ENCODE measurements around the gene APOC3. TPM values are rescaled to one million over a fixed set of nuclear protein-coding genes. Genes with fewer than 3 reads are reported as not detected.

The APOC3 gene
- total RNA-seq, 1 experiment from 2014 or later = not detected

GRCh38 chr11:116868066-116868465 is 38.4 kb downstream of the APOC3 start:
- no peak overlapping the region for H3K56ac ChIP-seq (ENCODE audit: insufficient read length, low read depth, low read length)
- H3K4me1 ChIP-seq (ENCODE audit: insufficient read depth, low read length) = no peaks in the 10 kb centered on the region
- Mint-ChIP-seq H3K4me1 (no peaks in the 10 kb centered on the region), H3K27ac (no peak overlapping the region), H3K36me3 (ENCODE audit: insufficient read depth in 1 of 3, low read depth in 3 of 3) (peaks cover 16 to 67% (median 63%) of the 10 kb centered on the region in 3 experiments; a peak in 6 of 7 replicates), H3K27me3 (ENCODE audit: low read depth) (no peaks in the 10 kb centered on the region), H3K9me3 (no peaks in the 10 kb centered on the region), H3K4me3 (no peak overlapping the region)
- no peak overlapping the region for H4K91ac ChIP-seq (ENCODE audit: insufficient read length, low read depth, low read length)
- no peak overlapping the region for H3K18ac ChIP-seq (ENCODE audit: insufficient read length, low read depth, low read length)
- H3K14ac ChIP-seq (ENCODE audit: insufficient read depth, low read length) = no peak overlapping the region
- no peak overlapping the region for H2BK12ac ChIP-seq (ENCODE audit: insufficient read length, low read depth, low read length)
- no peak overlapping the region for H3K4me2 ChIP-seq (ENCODE audit: insufficient read depth, insufficient read length, low read length)
- TF ChIP-seq CTCF (conservative IDR thresholded peaks at IDR 0.05) = no peak
- peaks cover 2% of the 10 kb centered on the region for H4K20me1 ChIP-seq (ENCODE audit: control insufficient read depth, insufficient read depth, insufficient read length)
- H2AFZ ChIP-seq (ENCODE audit: low read length) = no peak overlapping the region
- H3K27ac ChIP-seq (ENCODE audit: insufficient read length, low read depth, low read length) = no peak overlapping the region
- H3K9me3 ChIP-seq (ENCODE audit: control insufficient read depth, low read depth, low read length) = no peaks in the 10 kb centered on the region
- H2BK20ac ChIP-seq (ENCODE audit: low read depth, low read length, poor library complexity, severe bottlenecking) = no peak overlapping the region
- H3K79me1 ChIP-seq (ENCODE audit: insufficient read depth, low read depth, low read length, poor library complexity, severe bottlenecking) = no peaks in the 10 kb centered on the region
- no peak overlapping the region for H2BK15ac ChIP-seq (ENCODE audit: low read depth, low read length)
- no peak for DNase-seq
- no peaks in the 10 kb centered on the region for H3K27me3 ChIP-seq (ENCODE audit: insufficient read depth, low read length)
- no peak overlapping the region for H4K5ac ChIP-seq (ENCODE audit: insufficient read length, low read depth, low read length)
- H3T11ph ChIP-seq (ENCODE audit: low read length) = no peak overlapping the region
- H3K4ac ChIP-seq (ENCODE audit: low read depth, low read length) = no peak overlapping the region
- H3K79me2 ChIP-seq (ENCODE audit: insufficient read depth, low read length) = no peaks in the 10 kb centered on the region
- H3K9ac ChIP-seq (ENCODE audit: extremely low read depth, insufficient read length, low read length) = no peak overlapping the region
- no peak overlapping the region for H3K23ac ChIP-seq (ENCODE audit: insufficient read length, low read depth, low read length)
- no peak overlapping the region for H2BK120ac ChIP-seq (ENCODE audit: low read depth, low read length, poor library complexity, severe bottlenecking)
- H2BK5ac ChIP-seq (ENCODE audit: insufficient read length, low read length) = no peak overlapping the region
- no peaks in the 10 kb centered on the region for H3K23me2 ChIP-seq (ENCODE audit: insufficient read length, low read depth, low read length, poor library complexity, severe bottlenecking)
- H2AK5ac ChIP-seq (ENCODE audit: insufficient read length, low read length) = no peak overlapping the region
- H4K8ac ChIP-seq (replicated peaks; ENCODE audit: insufficient read length, low read depth, low read length) = no peak overlapping the region
- no CpG with 5 or more reads among the region's 3 CpGs for WGBS (ENCODE audit: extremely low coverage, insufficient read length, low lambda C conversion rate)
